CD4-positive, alpha-beta T cell treated with Interferon gamma for 1 hour (primary cell): Measurements from ENCODE around the gene STRIP2.
"Not testable (repeated sequence)": the region's sequence is repeated elsewhere in the genome, so short reads cannot be mapped to it uniquely, and the experiment has no call there.

Source experiments
- DNase-seq: peaks from one replicate; pipeline ENCODE4 v3.0.0-alpha.2; 2020

The STRIP2 gene

DNA sequence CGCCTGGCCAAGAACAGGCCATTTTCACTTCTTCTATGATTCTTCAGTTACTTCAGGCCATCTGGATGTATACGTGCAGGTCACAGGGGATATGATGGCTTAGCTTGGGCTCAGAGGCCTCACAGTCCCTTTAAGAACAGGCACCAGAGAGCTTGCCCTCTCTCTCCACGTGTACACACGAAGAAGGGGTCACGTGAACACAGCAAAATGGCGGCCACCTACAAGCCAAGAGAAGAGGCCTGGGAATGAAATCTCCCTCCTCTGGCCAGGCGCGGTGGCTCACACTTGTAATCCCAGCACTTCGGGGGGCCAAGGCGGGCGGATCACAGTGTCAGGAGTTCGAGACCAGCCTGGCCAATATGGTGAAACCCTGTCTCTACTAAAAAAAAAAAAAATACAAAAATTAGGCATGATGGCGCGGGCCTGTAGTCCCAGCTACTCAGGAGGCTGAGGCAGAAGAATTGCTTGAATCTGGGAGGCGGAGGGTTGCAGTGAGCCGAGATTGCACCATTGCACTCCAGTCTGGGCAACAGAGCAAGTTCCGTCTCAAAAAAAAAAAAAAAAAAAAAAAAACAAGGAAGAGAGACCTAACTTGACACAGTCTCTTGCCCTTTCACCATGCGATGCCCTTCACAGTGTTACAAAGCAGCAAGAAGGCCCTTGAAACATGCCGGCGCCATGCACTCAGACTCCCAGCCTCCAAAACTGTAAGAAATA, 100.5 kb downstream of the STRIP2 start:
- DNase-seq = not testable (repeated sequence)

DNA sequence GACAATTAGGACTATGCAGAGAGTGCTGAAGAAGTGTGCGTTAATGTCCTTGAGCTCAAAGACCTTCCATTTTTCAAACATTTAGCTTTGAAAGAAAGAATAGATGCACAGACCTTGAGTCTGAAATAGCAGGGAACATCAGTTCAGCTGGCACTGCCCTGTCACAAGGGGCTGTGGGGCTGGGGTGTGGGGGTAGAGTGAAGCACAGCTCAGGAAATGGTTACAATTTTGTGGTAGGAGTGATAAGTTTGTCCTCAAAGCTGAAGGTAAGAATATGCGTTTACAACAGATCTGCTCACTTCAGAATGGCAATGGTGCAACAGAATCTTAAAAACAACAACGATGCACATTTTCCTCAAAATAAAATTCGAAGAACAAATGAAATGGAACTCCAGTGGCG, 101.7 kb downstream of the STRIP2 start:
- no peak for DNase-seq

DNA sequence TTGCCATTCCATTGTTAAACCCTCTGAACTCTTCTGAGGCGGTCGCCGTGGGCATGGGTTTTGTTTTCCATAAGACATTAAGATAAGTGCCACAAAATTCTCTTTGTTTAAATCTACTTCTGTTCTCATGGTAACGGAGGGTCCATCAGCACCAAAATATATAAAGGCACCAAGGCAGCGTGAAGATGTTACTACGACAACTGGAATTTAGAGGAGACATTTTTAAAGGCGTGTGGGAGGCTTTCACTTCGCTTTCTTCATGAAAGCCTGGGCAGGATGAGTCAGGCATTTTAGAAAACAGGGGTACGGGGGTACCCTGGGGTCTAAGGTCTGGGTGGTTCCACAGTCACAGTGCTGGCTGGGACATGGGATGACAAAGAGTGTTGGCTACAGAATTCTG, 102.1 kb downstream of the STRIP2 start:
- no peak for DNase-seq
